ENCODE data around the gene PPIL1. TPM values are rescaled to one million over a fixed set of nuclear protein-coding genes. Genes with fewer than 3 reads are reported as not detected.
"Not testable (repeated sequence)": the region's sequence is repeated elsewhere in the genome, so short reads cannot be mapped to it uniquely, and the experiment has no call there.

Gene PPIL1
- total RNA-seq, 1 donor from 2014 or later: 25.6 TPM

DNA sequence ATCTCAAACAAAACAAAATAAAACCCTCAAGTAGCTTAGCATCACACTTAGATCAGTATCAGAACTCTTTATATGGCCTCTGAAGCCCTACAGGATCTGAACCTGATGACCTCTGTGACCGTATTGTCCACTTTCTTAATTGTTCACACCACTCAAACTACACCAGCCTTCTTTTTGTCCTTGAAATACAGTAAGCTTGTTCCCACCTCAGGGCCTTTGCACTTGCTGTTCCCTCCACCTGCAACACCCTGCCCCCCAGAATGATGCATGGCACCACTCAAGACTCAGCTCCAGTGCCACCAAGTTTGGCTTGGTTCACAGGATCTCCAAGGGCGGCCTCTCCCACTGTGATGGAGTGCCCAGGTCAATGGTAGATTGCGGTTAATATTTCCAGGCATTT, 61.1 kb downstream of the PPIL1 start:
- DNase-seq (ENCODE audit: low spot score): no peak
- no peaks in the 10 kb centered on the region for H3K9me3 Mint-ChIP-seq (ENCODE audit: low read depth)
- no peak overlapping the region for H3K27ac Mint-ChIP-seq (ENCODE audit: unreplicated experiment)
- TF ChIP-seq, protein P1, sequence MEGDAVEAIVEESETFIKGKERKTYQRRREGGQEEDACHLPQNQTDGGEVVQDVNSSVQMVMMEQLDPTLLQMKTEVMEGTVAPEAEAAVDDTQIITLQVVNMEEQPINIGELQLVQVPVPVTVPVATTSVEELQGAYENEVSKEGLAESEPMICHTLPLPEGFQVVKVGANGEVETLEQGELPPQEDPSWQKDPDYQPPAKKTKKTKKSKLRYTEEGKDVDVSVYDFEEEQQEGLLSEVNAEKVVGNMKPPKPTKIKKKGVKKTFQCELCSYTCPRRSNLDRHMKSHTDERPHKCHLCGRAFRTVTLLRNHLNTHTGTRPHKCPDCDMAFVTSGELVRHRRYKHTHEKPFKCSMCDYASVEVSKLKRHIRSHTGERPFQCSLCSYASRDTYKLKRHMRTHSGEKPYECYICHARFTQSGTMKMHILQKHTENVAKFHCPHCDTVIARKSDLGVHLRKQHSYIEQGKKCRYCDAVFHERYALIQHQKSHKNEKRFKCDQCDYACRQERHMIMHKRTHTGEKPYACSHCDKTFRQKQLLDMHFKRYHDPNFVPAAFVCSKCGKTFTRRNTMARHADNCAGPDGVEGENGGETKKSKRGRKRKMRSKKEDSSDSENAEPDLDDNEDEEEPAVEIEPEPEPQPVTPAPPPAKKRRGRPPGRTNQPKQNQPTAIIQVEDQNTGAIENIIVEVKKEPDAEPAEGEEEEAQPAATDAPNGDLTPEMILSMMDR (IDR thresholded peaks at IDR 0.05): no peak
- no peak overlapping the region for H3K4me3 Mint-ChIP-seq (ENCODE audit: unreplicated experiment)
- H3K4me1 Mint-ChIP-seq (ENCODE audit: low read depth): no peaks in the 10 kb centered on the region
- H3K36me3 Mint-ChIP-seq (ENCODE audit: low read depth): no peaks in the 10 kb centered on the region
- H3K27me3 Mint-ChIP-seq (ENCODE audit: low read depth): peaks cover 2% of the 10 kb centered on the region

DNA sequence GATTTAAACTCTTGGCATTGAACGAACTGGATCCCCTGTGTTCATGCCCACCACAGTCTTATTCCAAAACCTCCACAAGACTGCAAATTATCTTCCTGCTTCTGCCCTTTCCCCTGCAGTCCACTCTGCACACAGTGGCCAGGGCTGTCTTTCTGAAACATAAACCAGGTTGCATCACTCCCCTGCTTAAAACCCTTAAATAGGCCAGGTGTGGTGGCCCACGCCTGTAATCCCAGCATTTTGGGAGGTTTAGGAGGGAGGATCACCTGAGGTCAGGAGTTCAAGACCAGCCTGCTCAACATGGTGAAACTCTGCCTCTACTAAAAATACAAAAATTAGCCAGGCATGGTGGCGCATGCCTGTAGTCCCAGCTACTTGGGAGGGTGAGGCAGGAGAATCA, 61.6 kb downstream of the PPIL1 start:
- not testable (repeated sequence) for H3K27ac Mint-ChIP-seq (ENCODE audit: unreplicated experiment); H3K4me1 Mint-ChIP-seq (ENCODE audit: low read depth); DNase-seq (ENCODE audit: low spot score); H3K36me3 Mint-ChIP-seq (ENCODE audit: low read depth); H3K4me3 Mint-ChIP-seq (ENCODE audit: unreplicated experiment); H3K27me3 Mint-ChIP-seq (ENCODE audit: low read depth); H3K9me3 Mint-ChIP-seq (ENCODE audit: low read depth)

DNA sequence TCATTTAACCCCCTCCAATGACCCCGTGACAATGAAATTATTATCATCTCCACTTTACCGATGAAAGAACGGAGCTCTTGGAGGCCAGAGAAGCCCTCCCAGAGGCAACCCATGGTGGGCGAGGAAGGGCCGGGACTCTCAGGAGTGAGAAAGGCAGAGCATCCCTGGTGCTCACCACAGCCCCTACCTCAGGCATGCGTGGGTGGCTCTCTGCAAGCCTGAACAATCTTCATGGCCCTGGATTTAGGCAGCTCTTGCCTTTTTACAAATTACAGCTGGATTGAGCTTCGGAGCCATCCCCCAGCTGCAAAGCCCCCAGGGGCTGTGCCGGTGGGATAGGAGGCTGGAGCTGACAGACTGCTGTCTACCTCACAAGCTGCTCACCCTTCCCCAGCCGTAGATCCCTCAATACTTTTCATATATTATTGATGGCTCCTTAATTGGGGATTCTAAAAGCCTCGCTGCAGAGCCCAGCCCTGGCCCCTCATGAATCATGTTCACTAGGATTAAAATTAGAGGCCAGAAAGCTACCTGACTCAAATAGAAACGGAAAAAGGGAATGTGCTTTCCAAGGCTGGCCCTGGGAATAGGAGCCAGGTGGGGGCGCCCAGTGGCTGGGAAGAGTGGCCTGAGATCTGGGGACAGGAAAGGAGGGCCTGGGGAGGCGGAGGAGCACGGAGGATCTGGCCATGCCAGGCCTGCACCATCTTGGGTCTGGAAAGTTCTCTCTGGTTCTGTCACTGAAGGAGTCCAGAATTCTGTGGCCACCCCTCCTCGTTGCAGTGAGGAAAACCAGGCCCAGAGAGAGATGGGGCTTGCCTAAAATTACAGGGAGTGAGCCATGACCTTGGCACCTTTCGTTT, 64.4 kb downstream of the PPIL1 start:
- peaks cover 17% of the 10 kb centered on the region for H3K27me3 Mint-ChIP-seq (ENCODE audit: low read depth)
- no peak for DNase-seq (ENCODE audit: low spot score)
- H3K36me3 Mint-ChIP-seq (ENCODE audit: low read depth): no peaks in the 10 kb centered on the region
- H3K4me1 Mint-ChIP-seq (ENCODE audit: low read depth): no peaks in the 10 kb centered on the region
- TF ChIP-seq, protein P1 (IDR thresholded peaks at IDR 0.05): no peak
- H3K4me3 Mint-ChIP-seq (ENCODE audit: unreplicated experiment): no peak overlapping the region
- no peaks in the 10 kb centered on the region for H3K9me3 Mint-ChIP-seq (ENCODE audit: low read depth)
- H3K27ac Mint-ChIP-seq (ENCODE audit: unreplicated experiment): no peak overlapping the region

DNA sequence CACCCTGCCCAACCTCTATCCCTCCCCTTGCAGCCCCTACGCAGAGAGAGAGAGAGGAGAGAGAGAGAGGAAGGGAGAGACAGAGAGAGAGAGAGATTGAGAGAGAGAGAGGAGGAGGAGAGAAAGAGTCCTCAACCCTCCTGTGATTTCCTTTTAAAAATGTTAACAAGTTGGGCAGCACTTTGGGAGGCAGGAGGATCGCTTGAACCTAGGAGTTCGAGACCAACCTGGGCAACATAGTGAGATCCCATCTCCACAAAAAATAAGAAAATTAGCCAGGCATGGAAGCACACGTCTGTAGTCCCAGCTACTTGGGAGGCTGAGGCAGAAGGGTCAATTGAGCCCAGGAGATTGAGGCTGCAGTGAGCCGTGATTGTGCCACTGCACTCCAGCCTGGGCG, 65.4 kb downstream of the PPIL1 start:
- TF ChIP-seq, protein P1 (IDR thresholded peaks at IDR 0.05): no peak
- H3K27me3 Mint-ChIP-seq (ENCODE audit: low read depth): peaks cover 23% of the 10 kb centered on the region
- H3K27ac Mint-ChIP-seq (ENCODE audit: unreplicated experiment): no peak overlapping the region
- H3K4me3 Mint-ChIP-seq (ENCODE audit: unreplicated experiment): no peak overlapping the region
- H3K4me1 Mint-ChIP-seq (ENCODE audit: low read depth): no peaks in the 10 kb centered on the region
- no peaks in the 10 kb centered on the region for H3K36me3 Mint-ChIP-seq (ENCODE audit: low read depth)
- no peak for DNase-seq (ENCODE audit: low spot score)
- H3K9me3 Mint-ChIP-seq (ENCODE audit: low read depth): no peaks in the 10 kb centered on the region

DNA sequence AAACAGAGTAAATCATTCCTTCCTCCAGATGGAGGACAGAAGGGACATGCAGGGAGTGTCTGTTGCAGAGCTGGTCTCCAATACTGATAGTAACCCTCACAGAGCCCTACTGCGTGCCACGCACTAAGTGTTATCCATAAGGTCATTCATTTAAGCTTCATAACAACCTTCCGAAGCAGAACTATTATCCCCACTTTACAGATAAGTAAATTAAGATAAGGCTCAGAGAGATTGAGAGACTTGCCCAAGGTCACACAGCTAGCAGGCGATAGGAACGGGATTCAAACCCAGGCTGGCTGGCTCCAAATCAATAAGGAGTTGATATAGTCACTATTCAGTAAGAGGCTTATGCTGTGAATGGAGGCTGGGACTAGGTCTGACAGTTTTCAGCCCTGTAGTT, 66.0 kb downstream of the PPIL1 start:
- Mint-ChIP-seq H3K36me3 (ENCODE audit: low read depth) (no peaks in the 10 kb centered on the region), H3K27me3 (ENCODE audit: low read depth) (peaks cover 29% of the 10 kb centered on the region), H3K9me3 (ENCODE audit: low read depth) (no peaks in the 10 kb centered on the region), H3K27ac (ENCODE audit: unreplicated experiment) (no peak overlapping the region), H3K4me1 (ENCODE audit: low read depth) (no peaks in the 10 kb centered on the region), H3K4me3 (ENCODE audit: unreplicated experiment) (no peak overlapping the region)
- TF ChIP-seq, protein P1 (IDR thresholded peaks at IDR 0.05): no peak
- no peak for DNase-seq (ENCODE audit: low spot score)

DNA sequence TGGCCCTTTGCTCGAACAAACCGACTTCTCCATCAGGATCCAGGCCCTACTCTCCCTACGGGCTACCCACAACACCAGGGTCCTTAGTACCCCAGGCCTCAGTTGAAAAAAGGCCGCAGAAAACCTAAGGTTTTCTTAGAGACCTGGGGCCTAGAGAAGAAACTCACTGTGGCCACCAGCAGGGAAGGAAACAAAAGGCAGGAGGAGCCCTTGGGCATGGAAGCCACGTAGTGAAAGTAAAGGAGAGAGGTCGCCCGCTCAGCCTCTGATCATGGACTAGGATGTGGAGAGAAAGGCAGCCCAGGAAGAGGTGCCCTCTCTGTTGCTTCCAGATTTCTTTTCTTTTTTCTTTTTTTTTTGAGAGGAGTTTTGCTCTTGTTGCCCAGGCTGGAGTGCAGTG, 66.9 kb downstream of the PPIL1 start:
- Mint-ChIP-seq H3K27me3 (ENCODE audit: low read depth) (peaks cover 35% of the 10 kb centered on the region), H3K4me3 (ENCODE audit: unreplicated experiment) (no peak overlapping the region)

More for the DNA sequence above, 66.9 kb downstream of the PPIL1 start:
- TF ChIP-seq, protein P1 (IDR thresholded peaks at IDR 0.05): no peak
- DNase-seq (ENCODE audit: low spot score): no peak
- Mint-ChIP-seq H3K27ac (ENCODE audit: unreplicated experiment) (no peak overlapping the region), H3K4me1 (ENCODE audit: low read depth) (no peaks in the 10 kb centered on the region), H3K9me3 (ENCODE audit: low read depth) (no peaks in the 10 kb centered on the region), H3K36me3 (ENCODE audit: low read depth) (no peaks in the 10 kb centered on the region)
